ENCODE data around the gene INTS7.
"Not testable (repeated sequence)": the region's sequence is repeated elsewhere in the genome, so short reads cannot be mapped to it uniquely, and the experiment has no call there.

INTS7 gene

DNA sequence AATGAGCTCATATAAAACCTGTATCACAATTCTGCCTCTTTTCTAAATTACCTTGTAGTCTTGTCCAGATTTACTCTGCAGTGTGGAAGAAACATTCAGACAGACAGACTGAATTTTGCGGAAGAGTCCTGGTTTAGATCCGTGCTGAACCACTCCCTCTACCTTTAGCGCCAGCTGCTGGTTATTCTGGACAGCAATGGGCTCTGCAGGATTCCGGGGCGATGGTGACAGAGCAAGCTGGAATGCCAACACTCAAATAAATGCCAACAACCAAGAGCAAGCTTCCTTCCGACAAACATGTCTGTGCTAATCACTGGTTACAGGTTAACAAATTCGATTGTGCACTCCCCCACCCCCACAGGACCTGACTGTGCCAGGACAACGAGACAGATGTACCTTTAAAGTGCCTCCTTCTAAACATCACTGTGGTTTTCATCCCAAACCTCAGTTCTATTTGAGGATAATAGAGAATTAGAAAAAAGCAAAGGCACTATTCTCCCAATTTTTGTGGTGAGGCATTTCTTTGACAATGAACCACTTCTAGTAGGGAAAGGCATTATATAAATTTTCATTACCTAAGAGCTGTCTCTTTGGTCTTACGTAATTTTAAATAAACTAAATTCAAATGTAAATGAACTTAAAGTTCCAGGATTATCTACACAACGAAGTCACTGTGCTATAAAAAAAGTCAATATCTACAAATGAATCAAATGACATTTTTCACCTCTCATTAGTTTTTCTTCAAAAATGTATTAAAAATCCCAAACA is 90.4 kb downstream of the INTS7 start:
- H3K4me3 ChIP-seq (ENCODE audit: low read depth, low read length), result no peak overlapping the region
- TF ChIP-seq, protein P1, sequence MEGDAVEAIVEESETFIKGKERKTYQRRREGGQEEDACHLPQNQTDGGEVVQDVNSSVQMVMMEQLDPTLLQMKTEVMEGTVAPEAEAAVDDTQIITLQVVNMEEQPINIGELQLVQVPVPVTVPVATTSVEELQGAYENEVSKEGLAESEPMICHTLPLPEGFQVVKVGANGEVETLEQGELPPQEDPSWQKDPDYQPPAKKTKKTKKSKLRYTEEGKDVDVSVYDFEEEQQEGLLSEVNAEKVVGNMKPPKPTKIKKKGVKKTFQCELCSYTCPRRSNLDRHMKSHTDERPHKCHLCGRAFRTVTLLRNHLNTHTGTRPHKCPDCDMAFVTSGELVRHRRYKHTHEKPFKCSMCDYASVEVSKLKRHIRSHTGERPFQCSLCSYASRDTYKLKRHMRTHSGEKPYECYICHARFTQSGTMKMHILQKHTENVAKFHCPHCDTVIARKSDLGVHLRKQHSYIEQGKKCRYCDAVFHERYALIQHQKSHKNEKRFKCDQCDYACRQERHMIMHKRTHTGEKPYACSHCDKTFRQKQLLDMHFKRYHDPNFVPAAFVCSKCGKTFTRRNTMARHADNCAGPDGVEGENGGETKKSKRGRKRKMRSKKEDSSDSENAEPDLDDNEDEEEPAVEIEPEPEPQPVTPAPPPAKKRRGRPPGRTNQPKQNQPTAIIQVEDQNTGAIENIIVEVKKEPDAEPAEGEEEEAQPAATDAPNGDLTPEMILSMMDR (IDR thresholded peaks at IDR 0.05; ENCODE audit: borderline replicate concordance, insufficient read depth, low read depth, low read length), result no peak

DNA sequence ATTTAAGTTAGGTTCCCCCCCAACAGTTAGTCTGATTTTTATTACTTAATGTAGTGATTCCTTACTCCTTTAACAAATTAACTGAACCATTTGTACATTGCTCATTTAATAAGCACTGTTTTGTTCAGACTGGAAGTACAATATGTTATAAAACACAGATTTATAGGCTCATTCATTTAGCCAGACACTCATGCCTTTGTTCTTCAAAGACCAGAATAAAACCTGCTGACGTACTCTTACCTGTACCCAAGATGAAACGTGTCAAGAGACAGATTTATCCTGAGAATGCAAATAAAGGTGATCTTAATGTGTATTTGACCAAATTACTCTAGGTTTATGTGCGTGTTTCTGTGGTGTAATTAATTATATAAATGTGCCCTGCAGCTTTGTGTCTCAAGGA is 92.8 kb downstream of the INTS7 start:
- TF ChIP-seq, protein P1 (IDR thresholded peaks at IDR 0.05; ENCODE audit: borderline replicate concordance, insufficient read depth, low read depth, low read length), result no peak
- no peak overlapping the region for H3K4me3 ChIP-seq (ENCODE audit: low read depth, low read length)

DNA sequence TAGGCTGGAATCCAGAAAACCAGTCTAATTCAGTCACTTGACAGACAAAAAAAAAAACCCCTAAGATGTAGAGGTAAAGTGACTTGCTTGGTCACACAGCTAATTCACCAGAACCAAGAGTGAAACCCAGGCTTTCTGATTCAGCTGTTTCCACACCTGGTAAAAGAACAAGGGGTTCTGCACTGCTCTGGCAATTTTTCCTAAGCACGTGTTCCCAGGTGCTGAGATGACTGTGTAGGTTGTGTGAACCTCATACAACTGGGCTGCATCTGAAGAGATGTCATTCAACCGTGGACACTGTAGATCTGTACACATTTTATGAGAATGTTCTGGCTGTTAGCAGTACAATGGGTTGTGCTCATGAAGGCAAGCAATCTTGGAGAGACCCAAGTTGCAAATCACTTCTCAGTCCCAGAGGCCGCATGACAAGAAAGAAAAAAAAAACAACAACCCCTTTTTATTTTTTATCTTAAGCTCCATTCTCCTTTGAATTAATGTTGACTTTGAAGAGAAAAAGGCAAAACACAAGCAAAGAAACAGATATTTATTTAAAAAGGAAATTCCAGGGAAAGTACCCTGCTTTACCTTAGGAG is 95.4 kb downstream of the INTS7 start:
- TF ChIP-seq, protein P1 (IDR thresholded peaks at IDR 0.05; ENCODE audit: borderline replicate concordance, insufficient read depth, low read depth, low read length), result no peak
- no peak overlapping the region for H3K4me3 ChIP-seq (ENCODE audit: low read depth, low read length)

DNA sequence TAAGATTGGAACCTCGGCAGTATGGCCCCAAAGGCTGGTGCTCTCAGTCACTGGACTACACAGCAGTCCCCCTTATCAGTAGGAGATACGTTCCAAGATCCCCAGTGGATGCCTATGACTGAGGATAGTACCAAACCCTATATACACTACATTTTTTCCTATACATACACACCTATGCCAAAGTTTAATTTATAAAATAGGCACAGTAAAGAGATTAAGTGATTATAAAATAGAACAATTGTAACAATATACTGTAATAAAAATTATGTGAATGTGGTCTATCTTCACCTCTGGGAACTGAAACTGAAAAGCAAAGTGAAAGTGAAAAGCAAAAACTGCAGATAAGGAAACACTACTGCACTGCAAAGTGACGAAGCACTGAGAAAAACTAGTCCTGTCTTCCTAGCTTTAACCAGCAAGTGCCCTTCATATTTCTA is 96.8 kb downstream of the INTS7 start:
- no peak overlapping the region for H3K4me3 ChIP-seq (ENCODE audit: low read depth, low read length)
- TF ChIP-seq, protein P1 (IDR thresholded peaks at IDR 0.05; ENCODE audit: borderline replicate concordance, insufficient read depth, low read depth, low read length), result no peak

DNA sequence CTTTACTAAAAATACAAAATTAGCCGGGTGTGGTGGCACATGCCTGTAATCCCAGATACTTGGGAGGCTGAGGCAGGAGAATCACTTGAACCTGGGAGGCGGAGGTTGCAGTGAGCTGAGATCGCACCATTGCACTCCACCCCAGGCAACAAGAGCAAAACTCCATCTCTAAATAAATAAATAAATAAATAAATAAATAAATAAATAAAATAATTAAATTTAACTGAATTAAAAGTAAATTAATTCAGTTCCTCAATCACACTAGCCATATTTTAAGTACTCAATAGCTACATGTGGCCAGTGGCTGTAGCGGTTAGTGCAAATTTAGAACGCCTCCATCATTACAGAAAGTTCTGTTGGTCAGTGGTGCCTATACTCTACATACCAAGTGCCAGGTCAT is 97.9 kb downstream of the INTS7 start:
- not testable (repeated sequence) for H3K4me3 ChIP-seq (ENCODE audit: low read depth, low read length)

DNA sequence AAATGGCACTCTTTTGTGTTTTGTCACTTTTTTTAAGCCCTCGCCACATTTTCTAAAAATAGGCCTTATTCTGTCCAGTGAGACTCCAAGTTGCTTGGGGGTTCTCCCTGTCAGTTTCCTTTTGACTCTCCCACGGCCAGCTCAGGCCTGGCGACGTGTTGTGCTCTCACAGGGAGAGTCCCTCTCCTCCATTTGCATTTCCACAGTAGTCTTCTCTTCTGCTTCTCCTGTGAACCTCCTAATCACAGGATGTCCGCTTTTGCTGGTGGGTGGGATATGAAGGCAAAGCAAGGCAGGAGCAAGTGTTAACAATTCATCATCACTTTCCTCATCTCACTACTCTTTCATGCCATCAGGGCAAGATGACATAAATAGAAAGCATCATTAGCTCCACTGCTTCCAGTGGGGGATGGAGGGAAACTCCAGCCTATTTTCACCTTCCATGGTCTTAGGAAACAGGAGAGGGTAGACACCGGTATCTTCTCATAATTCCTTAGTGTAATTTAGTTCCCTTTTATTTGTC is 99.8 kb downstream of the INTS7 start:
- no peak overlapping the region for H3K4me3 ChIP-seq (ENCODE audit: low read depth, low read length)
- TF ChIP-seq, protein P1 (IDR thresholded peaks at IDR 0.05; ENCODE audit: borderline replicate concordance, insufficient read depth, low read depth, low read length), result no peak

DNA sequence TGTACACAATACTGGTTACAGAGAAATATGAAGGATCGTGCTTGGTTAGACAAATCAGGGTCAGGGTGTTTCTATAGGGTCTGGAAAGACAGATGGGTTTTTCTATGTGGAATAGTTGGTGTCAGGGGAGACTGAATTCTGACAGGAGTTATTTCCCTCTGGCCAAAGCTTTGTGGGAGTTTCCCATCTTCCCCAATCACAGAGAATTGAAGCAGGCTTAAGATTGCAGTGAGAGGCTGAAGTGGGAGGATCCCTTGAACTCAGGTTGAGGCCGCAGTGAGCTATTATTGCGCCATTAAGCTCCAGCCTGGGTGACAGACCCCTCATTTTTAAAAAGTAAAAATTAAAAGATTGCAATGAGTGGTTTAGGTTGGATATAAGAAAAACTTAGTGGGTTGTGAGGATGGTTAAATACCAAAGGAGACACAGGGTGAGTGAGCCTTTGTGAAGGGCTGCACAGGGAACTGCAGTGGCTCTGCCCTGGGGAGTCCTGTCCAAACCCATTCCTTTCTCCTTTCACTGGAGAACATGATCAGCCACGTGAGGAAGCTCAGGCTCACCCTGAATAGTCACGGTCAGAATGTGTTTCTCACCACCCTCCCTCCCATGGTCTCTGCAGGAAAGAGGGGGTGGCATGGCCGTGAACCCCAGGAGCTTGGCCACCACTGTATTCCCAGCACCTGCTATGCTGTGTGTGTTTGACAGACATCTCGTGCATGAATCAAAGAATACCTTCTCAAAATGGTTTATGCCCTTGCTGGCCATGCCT is 101.2 kb downstream of the INTS7 start:
- TF ChIP-seq, protein P1 (IDR thresholded peaks at IDR 0.05; ENCODE audit: borderline replicate concordance, insufficient read depth, low read depth, low read length), result no peak
- no peak overlapping the region for H3K4me3 ChIP-seq (ENCODE audit: low read depth, low read length)
